Mucosa of stomach (tissue), 1 donor: Measurements from ENCODE around the gene UBAP2.

Source experiments
- H3K27me3 ChIP-seq: one replicate; pipeline ENCODE4 v1.7.0; 2013; ENCODE audit warnings: mild to moderate bottlenecking, low read length; ENCODE audit not compliant: control insufficient read depth, insufficient read depth
- H3K36me3 ChIP-seq: one replicate; pipeline ENCODE4 v1.7.0; 2013; ENCODE audit warnings: low read length; ENCODE audit not compliant: control insufficient read depth, insufficient read depth
- H3K4me1 ChIP-seq: one replicate; pipeline ENCODE4 v1.7.0; 2013; ENCODE audit warnings: mild to moderate bottlenecking, low read length; ENCODE audit not compliant: control insufficient read depth, insufficient read depth
- H3K4me3 ChIP-seq: one replicate; pipeline ENCODE4 v1.7.0; 2013; ENCODE audit warnings: low read length
- H3K9ac ChIP-seq: one replicate; pipeline ENCODE4 v1.7.0; 2013; ENCODE audit warnings: mild to moderate bottlenecking, low read length, moderate library complexity
- H3K9me3 ChIP-seq: one replicate; pipeline ENCODE4 v1.7.0; 2013; ENCODE audit warnings: mild to moderate bottlenecking, low read length, moderate library complexity; ENCODE audit not compliant: control insufficient read depth
- donor health status: Pancreatic carcinoma.

Gene UBAP2

GRCh38 chr9:33926746-33927485 is 121.8 kb downstream of the UBAP2 start:
- Histone ChIP-seq H3K4me3 (no peak overlapping the region), H3K9ac (no peak overlapping the region), H3K4me1 (peaks cover 8% of the 10 kb centered on the region), H3K9me3 (no peaks in the 10 kb centered on the region), H3K36me3 (peaks cover 24% of the 10 kb centered on the region), H3K27me3 (no peaks in the 10 kb centered on the region)

DNA sequence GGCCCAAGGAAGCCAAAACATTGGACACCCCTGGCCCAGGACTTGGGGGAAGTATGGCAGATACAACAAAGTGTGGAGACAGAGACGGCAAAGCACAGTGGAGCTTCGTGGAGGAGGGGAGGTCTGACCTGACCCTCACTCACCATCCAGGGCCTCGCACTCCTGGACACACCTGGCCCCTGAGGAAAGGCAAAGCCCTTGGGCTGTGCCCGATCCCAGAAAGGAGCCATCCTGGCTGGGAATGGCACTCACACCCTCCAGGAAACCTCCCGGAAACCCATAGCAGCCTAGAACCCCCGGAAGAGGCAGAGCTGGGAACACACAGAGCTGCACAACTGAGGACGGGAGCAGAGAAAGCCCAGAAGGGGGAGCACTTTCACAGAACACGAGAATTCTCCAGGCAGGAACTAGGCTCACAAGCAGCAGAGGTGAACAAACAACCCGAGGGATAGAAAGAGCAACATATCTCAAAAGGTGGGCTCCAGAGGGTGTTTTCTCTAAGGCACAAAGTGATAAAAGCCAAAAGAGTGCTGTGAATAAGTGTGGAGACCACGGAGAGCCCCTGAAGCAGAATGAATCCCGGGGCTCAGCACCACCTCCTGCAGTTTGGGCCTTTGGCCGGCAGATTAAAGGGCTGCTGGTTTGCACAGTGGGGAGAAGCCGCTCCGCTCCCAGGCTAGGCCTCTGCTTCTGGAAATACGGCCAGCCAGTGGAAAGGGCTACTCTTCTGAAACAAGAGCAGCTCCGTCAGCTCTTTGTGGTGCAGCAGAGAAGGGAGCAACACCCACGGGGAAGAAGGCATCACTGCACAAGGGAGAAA is 123.5 kb downstream of the UBAP2 start:
- H3K36me3 ChIP-seq, result peaks cover 24% of the 10 kb centered on the region
- H3K9me3 ChIP-seq, result no peaks in the 10 kb centered on the region
- H3K4me3 ChIP-seq, result no peak overlapping the region
- H3K4me1 ChIP-seq, result peaks cover 8% of the 10 kb centered on the region
- H3K9ac ChIP-seq, result peak overlapping the region; percentile 41
- H3K27me3 ChIP-seq, result no peaks in the 10 kb centered on the region

DNA sequence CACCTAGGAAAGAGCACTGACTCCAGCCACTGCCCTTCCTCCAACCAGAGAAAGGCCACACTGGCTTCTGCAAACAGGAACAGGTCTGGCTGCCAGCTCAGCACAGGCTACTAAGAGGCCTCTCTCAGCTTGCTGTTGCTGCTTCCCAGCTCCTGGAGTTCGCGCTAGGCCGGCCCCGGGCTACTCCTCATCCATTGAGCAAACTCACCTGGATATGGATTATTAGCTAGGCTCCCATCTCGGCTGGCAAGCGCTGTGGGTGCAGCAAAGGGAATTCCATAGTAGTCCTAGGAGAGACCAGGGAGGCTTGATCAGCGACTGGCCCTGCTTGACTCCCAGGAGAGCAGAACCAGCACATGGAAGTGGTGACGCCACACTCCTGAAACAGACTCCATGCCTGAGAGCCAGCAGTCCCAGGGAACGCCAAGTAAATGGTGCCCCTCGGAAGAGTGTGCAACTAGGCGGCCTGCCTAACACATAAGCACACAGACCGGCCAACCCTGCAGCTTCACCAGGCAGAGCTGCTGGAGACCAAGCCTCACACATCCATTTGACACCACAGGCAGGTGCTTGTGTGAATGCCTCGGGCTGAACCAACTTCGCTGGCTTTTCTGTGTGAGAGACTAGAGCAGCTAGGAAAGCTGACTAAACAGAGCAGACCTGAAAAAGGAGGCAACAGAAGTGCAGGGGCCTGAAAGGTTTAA is 124.5 kb downstream of the UBAP2 start:
- Histone ChIP-seq H3K4me1 (peaks cover 8% of the 10 kb centered on the region), H3K9ac (no peak overlapping the region), H3K36me3 (peaks cover 24% of the 10 kb centered on the region), H3K9me3 (no peaks in the 10 kb centered on the region), H3K4me3 (no peak overlapping the region), H3K27me3 (no peaks in the 10 kb centered on the region)

DNA sequence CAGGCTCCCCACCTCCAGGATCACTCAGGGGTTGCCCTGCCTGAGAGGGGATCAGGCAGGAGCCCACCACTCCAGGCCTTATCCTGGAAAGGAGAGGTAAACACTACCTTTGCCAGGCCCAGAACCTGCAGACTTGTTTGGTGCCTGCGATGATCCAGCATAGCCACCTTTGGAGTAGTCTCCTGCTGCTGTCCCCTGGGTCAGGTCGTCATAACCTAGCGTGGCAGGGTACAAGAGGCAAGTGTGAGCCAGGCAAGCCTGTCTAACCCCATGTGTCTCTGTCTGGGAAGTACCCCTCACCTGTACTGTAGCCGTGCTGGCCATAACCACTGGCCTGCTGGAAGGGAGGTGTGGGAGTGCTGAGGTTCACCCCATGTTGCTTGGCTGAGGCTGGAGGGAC is 125.6 kb downstream of the UBAP2 start:
- Histone ChIP-seq H3K36me3 (peaks cover 27% of the 10 kb centered on the region), H3K4me3 (no peak overlapping the region), H3K9ac (no peak overlapping the region), H3K4me1 (peaks cover 8% of the 10 kb centered on the region), H3K9me3 (no peaks in the 10 kb centered on the region), H3K27me3 (no peaks in the 10 kb centered on the region)

DNA sequence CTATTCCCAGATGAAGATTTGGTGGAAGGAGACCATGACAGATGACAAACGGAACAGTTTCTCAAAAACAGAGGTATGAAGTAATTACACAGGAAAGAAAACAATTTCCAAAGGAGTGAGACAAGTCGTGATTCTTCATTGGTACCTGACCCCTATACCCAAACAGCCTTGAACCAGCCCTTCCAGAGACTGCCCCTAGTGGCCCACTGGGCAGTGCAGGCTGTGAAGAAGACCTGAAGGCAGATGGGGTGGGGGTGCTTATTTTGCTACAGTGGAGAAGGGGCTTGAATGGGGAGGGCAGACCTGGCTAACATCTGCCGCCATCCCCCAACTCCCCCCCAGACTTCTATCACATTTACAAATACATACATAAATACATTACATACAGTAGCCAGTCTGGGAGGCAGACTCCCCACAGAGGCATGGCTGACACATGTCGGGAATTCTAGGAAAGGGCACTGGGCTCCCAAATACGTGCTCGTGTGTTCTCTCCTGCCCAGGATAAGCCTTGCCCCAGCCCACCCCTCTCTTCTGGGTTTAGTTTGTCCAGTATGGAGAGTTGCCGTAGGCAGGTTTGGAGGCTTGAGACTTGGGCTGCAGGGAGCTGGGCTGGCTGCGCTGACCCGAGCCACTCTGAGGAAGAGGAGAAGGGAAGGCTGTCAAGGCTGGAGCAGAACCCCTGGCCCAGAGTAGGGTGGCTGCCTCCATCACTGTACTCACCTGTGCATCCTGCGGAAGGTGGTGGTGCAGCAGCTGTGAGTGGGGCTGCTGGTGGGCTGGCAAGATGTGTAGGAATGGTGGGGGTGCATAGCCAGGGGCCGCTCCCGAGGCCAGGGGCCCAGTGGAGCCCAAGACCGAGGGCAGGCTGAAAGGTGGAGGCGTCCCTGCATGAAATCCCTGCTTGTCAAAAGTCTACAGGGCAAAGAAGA is 126.5 kb downstream of the UBAP2 start:
- Histone ChIP-seq H3K9me3 (no peaks in the 10 kb centered on the region), H3K4me3 (no peak overlapping the region), H3K4me1 (peaks cover 8% of the 10 kb centered on the region), H3K36me3 (peaks cover 19% of the 10 kb centered on the region), H3K27me3 (no peaks in the 10 kb centered on the region), H3K9ac (no peak overlapping the region)

- Histone ChIP-seq H3K9ac (no peak overlapping the region), H3K27me3 (no peaks in the 10 kb centered on the region), H3K36me3 (peaks cover 14% of the 10 kb centered on the region), H3K4me3 (no peak overlapping the region), H3K4me1 (peaks cover 8% of the 10 kb centered on the region), H3K9me3 (no peaks in the 10 kb centered on the region)
Observed at GRCh38 chr9:33919276-33919897, 129.3 kb downstream of the UBAP2 start.

GRCh38 chr9:33917036-33917435 is 131.7 kb downstream of the UBAP2 start:
- Histone ChIP-seq H3K4me1 (peaks cover 8% of the 10 kb centered on the region), H3K36me3 (peaks cover 4% of the 10 kb centered on the region), H3K27me3 (no peaks in the 10 kb centered on the region)

DNA sequence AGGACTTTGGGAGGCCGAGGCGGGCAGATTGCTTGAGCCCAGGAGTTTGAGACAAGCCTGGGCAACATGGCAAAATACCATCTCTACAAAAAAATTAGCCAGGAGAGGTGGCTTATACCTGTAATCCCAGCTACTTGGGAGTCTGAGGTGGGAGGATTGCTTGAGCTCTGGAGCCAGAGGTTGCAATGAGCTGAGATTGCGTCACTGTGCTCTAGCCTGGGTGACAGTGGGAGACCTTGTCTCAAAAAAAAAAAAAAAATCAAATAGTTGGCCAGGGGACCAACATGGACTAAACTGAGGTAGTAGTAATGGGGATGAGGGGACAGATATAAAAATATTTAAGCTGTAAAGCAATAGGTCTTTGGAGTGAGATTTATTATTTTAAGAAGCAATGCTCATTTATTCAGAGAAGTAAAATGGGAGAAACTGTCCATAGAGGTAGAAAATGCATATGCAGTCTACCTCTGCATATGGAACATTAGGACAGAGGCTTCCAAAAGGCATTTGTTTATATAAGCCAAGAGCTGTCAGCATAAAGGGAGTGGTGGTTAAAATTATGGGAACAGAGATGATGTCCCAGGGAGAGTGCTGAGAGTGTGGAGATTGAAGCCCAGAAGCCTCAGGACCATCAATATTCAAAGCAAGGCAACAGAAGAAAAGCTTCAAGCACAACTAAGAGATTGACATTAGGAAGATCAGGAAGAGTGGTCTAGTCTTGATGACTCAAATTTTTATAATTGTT is 133.6 kb downstream of the UBAP2 start:
- Histone ChIP-seq H3K9ac (no peak overlapping the region), H3K4me1 (peaks cover 8% of the 10 kb centered on the region), H3K9me3 (no peaks in the 10 kb centered on the region), H3K36me3 (peaks cover 4% of the 10 kb centered on the region), H3K4me3 (no peak overlapping the region), H3K27me3 (no peaks in the 10 kb centered on the region)

More at GRCh38 chr9:33917036-33917435, 131.7 kb downstream of the UBAP2 start:
- no peak overlapping the region for H3K4me3 ChIP-seq
- no peak overlapping the region for H3K9ac ChIP-seq
- H3K9me3 ChIP-seq, result no peaks in the 10 kb centered on the region

GRCh38 chr9:33913541-33913940 is 135.1 kb downstream of the UBAP2 start:
- no peaks in the 10 kb centered on the region for H3K27me3 ChIP-seq
- no peak overlapping the region for H3K9ac ChIP-seq
- no peak overlapping the region for H3K4me3 ChIP-seq
- peaks cover 3% of the 10 kb centered on the region for H3K36me3 ChIP-seq
- H3K9me3 ChIP-seq, result no peaks in the 10 kb centered on the region
- peaks cover 8% of the 10 kb centered on the region for H3K4me1 ChIP-seq

- Histone ChIP-seq H3K27me3 (no peaks in the 10 kb centered on the region), H3K9me3 (no peaks in the 10 kb centered on the region), H3K9ac (no peak overlapping the region), H3K36me3 (no peaks in the 10 kb centered on the region), H3K4me3 (no peak overlapping the region), H3K4me1 (no peaks in the 10 kb centered on the region)
Observed at GRCh38 chr9:33908749-33909148, 139.9 kb downstream of the UBAP2 start.
